GM12873 (cell line): Measurements from ENCODE around the gene KSR1.

Source experiments
- TF ChIP-seq, protein P1 (sequence below): IDR thresholded peaks from 2 replicates; pipeline ENCODE4 v1.5.1; 2012; ENCODE audit warnings: low read depth, mild to moderate bottlenecking, moderate library complexity, low read length, control low read depth; ENCODE audit not compliant: insufficient read depth; ENCODE audit errors: missing control alignments

The KSR1 gene

DNA sequence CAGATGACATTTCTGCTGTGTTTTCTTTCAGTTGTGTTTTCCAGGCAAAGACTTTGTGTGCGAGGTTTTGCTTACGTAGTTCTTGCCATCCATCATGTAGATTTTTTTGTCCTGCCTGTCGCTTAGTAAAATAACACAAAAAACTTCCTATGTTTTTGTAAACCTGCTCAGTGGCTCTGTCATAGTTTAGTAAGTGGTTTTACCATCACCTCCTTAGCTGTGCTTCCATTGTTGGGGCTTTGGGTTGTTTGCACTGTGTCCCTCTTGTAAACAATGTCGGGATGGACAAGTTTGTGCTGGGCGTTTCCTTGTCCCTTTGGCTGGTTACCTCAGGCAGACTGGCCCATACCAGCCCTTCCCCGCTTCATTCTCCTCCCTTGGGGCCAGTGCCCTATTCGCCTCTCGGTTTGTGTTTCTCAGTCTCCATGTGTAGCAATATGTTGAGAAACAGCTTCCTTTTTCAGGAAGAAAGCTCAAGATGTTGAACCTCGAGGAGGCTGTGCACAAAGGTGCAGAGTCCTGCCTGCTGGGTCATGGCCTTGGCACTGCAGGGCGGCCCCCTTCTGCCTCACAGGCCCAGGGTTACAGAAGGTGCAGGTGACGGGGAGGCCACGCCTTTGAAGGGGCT, 74.6 kb downstream of the KSR1 start:
- TF ChIP-seq, protein P1, sequence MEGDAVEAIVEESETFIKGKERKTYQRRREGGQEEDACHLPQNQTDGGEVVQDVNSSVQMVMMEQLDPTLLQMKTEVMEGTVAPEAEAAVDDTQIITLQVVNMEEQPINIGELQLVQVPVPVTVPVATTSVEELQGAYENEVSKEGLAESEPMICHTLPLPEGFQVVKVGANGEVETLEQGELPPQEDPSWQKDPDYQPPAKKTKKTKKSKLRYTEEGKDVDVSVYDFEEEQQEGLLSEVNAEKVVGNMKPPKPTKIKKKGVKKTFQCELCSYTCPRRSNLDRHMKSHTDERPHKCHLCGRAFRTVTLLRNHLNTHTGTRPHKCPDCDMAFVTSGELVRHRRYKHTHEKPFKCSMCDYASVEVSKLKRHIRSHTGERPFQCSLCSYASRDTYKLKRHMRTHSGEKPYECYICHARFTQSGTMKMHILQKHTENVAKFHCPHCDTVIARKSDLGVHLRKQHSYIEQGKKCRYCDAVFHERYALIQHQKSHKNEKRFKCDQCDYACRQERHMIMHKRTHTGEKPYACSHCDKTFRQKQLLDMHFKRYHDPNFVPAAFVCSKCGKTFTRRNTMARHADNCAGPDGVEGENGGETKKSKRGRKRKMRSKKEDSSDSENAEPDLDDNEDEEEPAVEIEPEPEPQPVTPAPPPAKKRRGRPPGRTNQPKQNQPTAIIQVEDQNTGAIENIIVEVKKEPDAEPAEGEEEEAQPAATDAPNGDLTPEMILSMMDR = no peak

DNA sequence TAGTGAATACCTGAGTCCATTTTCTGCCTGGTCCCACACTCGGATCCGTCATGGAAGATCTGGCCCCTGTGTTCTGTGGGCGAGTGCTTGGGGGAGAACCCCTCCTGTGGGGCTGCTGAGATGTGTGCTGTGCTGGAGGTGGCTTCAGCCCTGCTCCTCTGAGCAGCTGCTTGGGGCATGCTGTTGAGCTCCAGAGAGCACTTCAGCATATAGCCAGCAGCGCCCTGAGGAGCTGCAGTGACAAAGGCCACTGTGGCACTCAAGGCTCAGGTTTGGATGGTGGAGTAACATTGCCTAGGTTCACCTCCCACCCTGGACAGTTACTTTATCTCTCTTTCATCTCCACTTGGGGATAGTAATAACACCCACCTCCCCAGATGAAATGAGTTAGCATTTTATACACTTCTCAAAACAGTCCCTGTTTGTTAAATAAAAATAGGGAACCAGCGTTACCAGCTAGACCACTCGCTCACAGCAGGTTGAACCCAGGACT, 75.3 kb downstream of the KSR1 start:
- TF ChIP-seq, protein P1 = no peak

DNA sequence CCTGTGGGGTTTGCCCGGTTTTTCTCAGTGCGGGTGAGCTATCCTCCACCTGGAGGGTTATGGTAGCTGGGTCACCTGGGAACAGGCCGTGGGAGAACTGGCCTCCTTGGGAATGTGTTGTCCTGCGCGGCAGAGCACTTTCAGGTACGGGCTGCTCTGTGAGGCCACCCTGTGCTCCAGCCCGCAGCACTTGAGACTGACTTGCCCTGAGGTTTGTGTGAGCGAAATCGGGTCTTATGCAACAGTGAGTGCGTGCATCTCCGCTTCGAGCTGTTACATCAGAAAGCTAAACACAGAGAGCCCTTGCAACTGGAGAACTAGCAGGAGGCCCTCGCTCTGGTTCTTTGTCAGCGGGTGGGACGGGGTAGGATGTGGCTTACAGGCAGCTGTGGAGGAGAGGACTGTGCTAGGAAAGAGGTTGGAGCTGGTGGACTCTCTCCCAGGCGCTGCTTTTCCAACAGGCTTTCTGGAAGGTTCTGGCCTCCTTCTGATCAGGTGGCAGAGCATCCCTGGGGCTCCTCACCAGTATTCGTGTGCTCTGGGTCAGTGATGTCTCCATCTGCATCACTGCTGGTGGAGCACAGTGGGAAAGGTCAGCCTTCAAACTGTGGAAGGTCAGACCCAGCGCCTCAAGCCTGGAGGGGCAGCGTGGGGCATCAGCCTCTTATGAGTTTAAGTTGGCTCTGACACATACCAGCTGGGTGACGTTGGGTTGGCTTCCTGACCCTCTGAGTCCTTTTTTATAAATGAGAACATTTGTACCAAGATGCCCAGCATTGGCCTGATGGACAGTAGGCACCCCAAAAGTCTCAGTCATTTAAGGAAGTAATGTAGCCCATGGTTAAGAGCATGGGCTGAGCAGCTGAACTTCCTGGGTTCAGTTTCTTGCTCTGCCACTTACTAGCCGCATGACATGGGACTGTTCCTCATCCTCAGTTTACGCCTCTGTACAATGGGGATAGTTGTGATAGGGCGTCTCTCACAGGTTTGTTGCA, 76.3 kb downstream of the KSR1 start:
- TF ChIP-seq, protein P1 = no peak

DNA sequence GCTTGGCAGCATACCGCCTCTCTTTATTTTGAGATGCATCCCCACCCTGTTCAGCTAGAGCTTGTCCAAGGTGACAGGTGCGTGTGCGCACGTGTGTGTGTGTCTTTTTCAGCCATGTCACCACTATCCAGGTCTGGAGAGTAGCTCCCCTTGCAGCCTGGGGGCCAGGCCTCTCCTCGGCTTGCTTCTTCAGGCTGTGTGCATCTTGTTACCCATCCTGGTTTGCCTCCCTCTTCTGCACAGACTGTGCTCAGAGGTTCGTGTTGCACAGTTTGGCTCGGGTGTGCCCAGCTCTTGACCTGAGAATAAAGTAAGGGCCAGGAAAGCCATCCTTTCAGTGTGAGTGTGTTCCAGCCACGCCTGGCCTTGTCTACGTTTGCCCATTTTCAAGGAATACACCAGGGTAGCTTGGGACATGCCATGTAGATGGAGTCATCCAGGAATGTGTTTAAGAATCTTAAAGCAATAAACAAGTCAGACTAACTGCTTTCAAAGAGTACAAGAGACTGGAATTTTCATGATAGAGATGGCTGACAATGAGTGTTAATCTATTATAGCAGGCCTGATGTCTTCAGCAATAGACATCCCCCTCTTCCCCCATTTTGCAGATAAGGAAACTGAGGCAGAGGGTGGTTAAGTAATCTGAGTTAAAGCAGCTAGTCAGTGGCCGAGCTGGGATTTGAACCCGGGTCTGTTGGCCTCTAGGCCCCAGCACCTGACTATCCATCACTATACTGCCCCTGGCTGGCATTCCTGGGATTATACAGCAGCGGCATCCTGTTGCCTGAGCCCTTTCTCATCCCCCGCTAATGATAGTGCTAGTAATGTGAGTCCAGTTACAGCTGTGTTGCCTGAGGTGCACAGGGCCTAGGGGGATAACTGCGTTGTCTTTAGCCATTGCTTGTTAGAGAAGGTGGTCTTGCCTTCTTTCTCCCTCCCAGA, 77.9 kb downstream of the KSR1 start:
- TF ChIP-seq, protein P1 = no peak

DNA sequence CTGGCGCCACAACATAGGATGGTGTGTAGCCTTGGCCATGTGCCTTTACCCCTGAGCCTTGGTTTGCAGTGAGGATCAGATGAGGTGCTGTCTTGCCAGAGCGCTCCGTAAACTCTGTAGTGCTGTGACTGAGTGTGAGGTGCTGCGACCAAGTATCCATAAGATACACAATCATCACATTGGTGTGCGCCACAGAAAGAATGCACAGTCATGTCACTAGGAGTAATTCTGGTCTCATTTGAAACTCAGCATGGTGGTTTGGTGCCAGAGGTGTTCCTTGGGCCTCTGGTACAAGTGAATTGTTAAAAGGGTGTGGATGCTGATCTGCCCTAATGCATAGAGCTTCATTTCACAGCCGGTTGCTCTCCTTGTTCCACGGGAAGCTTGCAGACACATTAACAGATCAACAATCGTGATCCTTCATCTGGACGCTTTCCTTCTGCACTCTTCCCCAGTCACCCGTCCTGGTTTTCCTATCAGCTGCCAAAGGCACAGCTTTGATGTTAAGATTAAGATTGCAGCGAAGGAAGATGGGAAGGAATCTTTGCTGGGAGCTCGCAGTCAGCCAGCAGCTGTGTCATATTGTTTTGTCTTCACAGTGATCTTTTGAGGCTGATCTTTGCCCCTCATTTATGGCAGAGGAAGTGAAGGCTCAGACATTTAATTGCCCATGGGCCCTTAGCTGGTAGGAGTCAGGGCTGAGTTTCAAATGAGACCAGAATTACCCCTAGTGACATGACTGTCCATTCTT, 79.1 kb downstream of the KSR1 start:
- TF ChIP-seq, protein P1 = no peak

DNA sequence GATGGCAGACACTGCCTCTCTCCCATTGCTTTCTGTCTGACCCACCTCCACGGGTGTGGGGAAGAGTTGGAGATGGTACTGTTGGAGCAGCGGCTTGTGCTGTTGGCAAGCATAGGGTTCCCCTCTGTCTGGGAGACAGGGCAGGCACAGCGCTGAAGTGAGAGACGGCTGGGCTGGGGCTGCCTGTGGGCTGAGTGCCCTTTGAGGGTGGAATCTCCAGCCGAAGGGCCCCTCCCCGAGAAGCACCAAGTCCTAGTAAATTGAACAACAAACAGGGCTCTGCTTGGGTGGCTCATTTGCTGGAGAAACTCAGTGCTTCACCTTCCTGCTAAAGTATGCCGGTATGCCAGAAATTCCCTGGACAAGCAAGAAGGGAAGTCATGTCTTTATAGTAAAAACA, 79.7 kb downstream of the KSR1 start:
- TF ChIP-seq, protein P1 = no peak
